Liver (tissue), 9 donors: ENCODE results near the gene POLR1H. TPM values are rescaled to one million over a fixed set of nuclear protein-coding genes. Genes with fewer than 3 reads are reported as not detected.

Source experiments
- DNase-seq: peaks from one replicate; pipeline ENCODE4 v3.0.0-alpha.2; 2017; ENCODE audit warnings: low spot score
- H3K27ac ChIP-seq, 2 donors: one replicate each; pipeline ENCODE4 v1.7.0; 2013; ENCODE audit warnings: inconsistent platforms in 2 of 2, low read length in 2 of 2, control low read depth in 1 of 2, low read depth in 1 of 2, mild to moderate bottlenecking in 1 of 2
- H3K27me3 ChIP-seq, 4 donors: one replicate each; pipeline versions ENCODE4 v1.6.1 to v1.7.0; 2013; ENCODE audit warnings: low read length in 3 of 4, inconsistent platforms in 1 of 4, mild to moderate bottlenecking in 1 of 4, moderate library complexity in 1 of 4; ENCODE audit not compliant: control insufficient read depth in 4 of 4, insufficient read depth in 4 of 4
- H3K36me3 ChIP-seq, 4 donors: one replicate each; pipeline versions ENCODE4 v1.6.1 to v1.7.0; 2013; ENCODE audit warnings: low read length in 3 of 4, mild to moderate bottlenecking in 3 of 4, low read depth in 1 of 4, moderate library complexity in 1 of 4; ENCODE audit not compliant: control insufficient read depth in 4 of 4, insufficient read depth in 3 of 4
- H3K4me1 ChIP-seq, 4 donors: one replicate each; pipeline versions ENCODE4 v1.6.1 to v1.7.0; 2013; ENCODE audit warnings: low read length in 3 of 4, mild to moderate bottlenecking in 3 of 4, moderate library complexity in 1 of 4; ENCODE audit not compliant: control insufficient read depth in 4 of 4, insufficient read depth in 4 of 4
- H3K4me3 ChIP-seq, 3 donors: one replicate each; pipeline versions ENCODE4 v1.6.1 to v1.7.0; 2013; ENCODE audit warnings: low read length in 3 of 3, control low read depth in 1 of 3, low read depth in 1 of 3, mild to moderate bottlenecking in 1 of 3
- H3K9ac ChIP-seq, 2 donors: one replicate each; pipeline ENCODE4 v1.7.0; 2013; ENCODE audit warnings: low read length in 2 of 2, mild to moderate bottlenecking in 2 of 2, moderate library complexity in 2 of 2, control low read depth in 1 of 2, low read depth in 1 of 2
- H3K9me3 ChIP-seq, 4 donors: one replicate each; pipeline versions ENCODE4 v1.6.1 to v1.7.0; 2013; ENCODE audit warnings: low read length in 3 of 4; ENCODE audit not compliant: control insufficient read depth in 4 of 4
- ATF3 ChIP-seq: IDR thresholded peaks from 2 replicates; pipeline ENCODE4 v1.6.1; 2016; ENCODE audit warnings: antibody characterized with exemption
- CTCF ChIP-seq: fragments of 150-350 bp; IDR thresholded peaks from 2 replicates; pipeline ENCODE4 v1.5.1; 2017; ENCODE audit warnings: improper control_type of control experiment, low read depth, low read length; ENCODE audit not compliant: missing input control
- FOXA1 ChIP-seq: IDR thresholded peaks from 2 replicates; pipeline ENCODE4 v1.6.1; 2016; ENCODE audit warnings: antibody characterized with exemption
- FOXA2 ChIP-seq: IDR thresholded peaks from 2 replicates; pipeline ENCODE4 v1.6.1; 2016; ENCODE audit warnings: antibody characterized with exemption
- HNF4A ChIP-seq, 2 donors: conservative IDR thresholded peaks; 2 replicates each; pipeline ENCODE4 v1.6.1; 2016; ENCODE audit warnings: antibody characterized with exemption in 2 of 2, mild to moderate bottlenecking in 2 of 2
- JUND ChIP-seq, 2 donors: IDR thresholded peaks; 2 replicates each; pipeline ENCODE4 v1.6.1; 2016; ENCODE audit warnings: antibody characterized with exemption in 2 of 2
- RAD21 ChIP-seq, 2 donors: IDR thresholded peaks; 2 replicates each; pipeline ENCODE4 v1.6.1; 2016; ENCODE audit warnings: antibody characterized with exemption in 2 of 2, mild to moderate bottlenecking in 2 of 2
- SP1 ChIP-seq: IDR thresholded peaks from 2 replicates; pipeline ENCODE4 v1.6.1; 2018; ENCODE audit warnings: antibody characterized with exemption, mild to moderate bottlenecking
- ZBTB33 ChIP-seq: IDR thresholded peaks from 2 replicates; pipeline ENCODE4 v1.6.1; 2016; ENCODE audit warnings: antibody characterized with exemption
- WGBS: extraction: QIAGEN DNeasy Blood & Tissue Kit; methylation state at CpG from one replicate; pipeline ENCODE4 v1.1.7; 2013; 5-methylcytosine and 5-hydroxymethylcytosine counted together
- polyA plus RNA-seq, 2 donors: library from polyadenylated mRNA; stranded (reverse) in 1 of 2; unstranded in 1 of 2; fragments of 200-250 nt in 1 of 2; fragments of >200 nt in 1 of 2; fragmentation: Nextera tagmentation in 1 of 2; extraction: Ambion mirVana in 1 of 2; gene quantifications; one replicate each; pipeline versions ENCODE4 v1.2.1 to v1.2.3, GENCODE V29; 2013 to 2015
- total RNA-seq, 2 donors: library from RNA; depleted of rRNA; stranded (reverse); fragments of >200 nt; gene quantifications; one replicate each; pipeline ENCODE4 v1.2.3, GENCODE V29; 2014
- TF ChIP-seq, protein P1 (sequence below): IDR thresholded peaks from 2 replicates; pipeline ENCODE4 v1.6.1; 2016; ENCODE audit warnings: antibody characterized with exemption, mild to moderate bottlenecking
- donor health status: healthy.
- donor health status: healthy.
- donor health status: healthy.
- donor health status: healthy.
- donor health status: healthy.

Gene POLR1H
- total and polyA plus RNA-seq, 4 donors: 7.0 to 27.5 (median 16.8) TPM

DNA sequence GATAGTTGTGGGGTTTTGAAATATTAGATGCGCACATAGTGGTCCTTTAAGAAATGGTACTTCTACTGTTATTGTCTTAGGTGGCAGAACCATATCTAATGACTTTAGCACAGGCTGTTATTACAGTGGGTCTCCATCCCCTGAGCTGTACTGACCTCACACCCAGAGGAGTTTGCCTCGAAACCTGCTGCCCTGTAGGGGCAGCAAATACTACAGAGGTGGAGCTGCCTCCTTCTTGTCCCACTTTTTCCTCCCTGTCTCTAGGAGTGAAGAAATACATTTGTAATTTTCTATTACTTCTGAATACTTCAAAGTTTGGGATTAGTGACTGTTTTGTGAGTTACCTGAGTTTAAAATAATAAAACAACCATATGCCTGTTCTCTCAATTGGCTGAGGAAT lies 43.6 kb downstream of the POLR1H start:
- WGBS: 93% methylated on average over 2 of the region's 2 CpGs
- Histone ChIP-seq H3K4me1 (peaks cover 8 to 36% (median 28%) of the 10 kb centered on the region in 4 donors), H3K4me3 (no peak overlapping the region), H3K36me3 (no peaks in the 10 kb centered on the region), H3K27me3 (peaks cover 0 to 5% (median 1%) of the 10 kb centered on the region in 4 donors), H3K27ac (no peak overlapping the region), H3K9me3 (no peaks in the 10 kb centered on the region), H3K9ac (no peak overlapping the region)
- TF ChIP-seq ZBTB33 (no peak), FOXA1 (no peak), CTCF (no peak), HNF4A (conservative IDR thresholded peaks at IDR 0.05) (no peak), SP1 (no peak)
- no peak for DNase-seq

DNA sequence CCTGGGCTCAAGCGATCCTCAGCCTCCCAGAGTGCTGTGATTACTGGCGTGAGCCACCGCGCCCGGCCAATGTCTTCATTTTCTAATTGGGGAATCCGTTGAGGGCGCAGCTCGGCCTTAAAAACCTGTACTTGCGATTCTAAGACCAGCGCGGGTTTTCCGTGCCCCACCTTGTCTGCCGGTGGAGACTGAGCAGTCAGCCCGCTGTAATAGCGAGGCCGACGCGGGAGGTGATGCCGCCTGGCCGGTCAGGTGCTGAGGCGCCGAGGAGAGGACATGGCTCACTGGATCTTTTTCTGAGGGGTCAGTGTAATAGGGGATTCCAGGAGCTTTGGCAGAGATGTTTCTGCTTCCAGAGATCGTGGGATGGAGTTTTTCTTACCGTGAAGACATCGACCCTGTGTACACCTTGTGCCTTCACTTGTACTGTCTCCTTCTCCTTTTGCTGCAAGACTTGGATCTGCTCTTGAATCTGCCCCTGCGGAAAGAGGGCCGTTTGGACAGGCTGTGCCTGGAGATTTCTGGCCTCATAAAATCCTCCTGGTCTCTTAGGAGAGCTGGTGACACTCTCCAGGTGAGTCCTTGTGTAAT lies 50.3 kb downstream of the POLR1H start:
- no peak overlapping the region for H3K9ac ChIP-seq
- peaks cover 0 to 10% (median 2%) of the 10 kb centered on the region in 4 donors for H3K27me3 ChIP-seq
- no peak overlapping the region for H3K27ac ChIP-seq

More for the DNA sequence above, 50.3 kb downstream of the POLR1H start:
- Histone ChIP-seq H3K4me1 (peaks cover 0 to 9% (median 1%) of the 10 kb centered on the region in 4 donors), H3K4me3 (no peak overlapping the region), H3K36me3 (no peaks in the 10 kb centered on the region), H3K9me3 (no peaks in the 10 kb centered on the region)
- TF ChIP-seq ATF3: no peak
- TF ChIP-seq FOXA2: no peak
- TF ChIP-seq RAD21 (IDR thresholded peaks at IDR 0.05): no peak
- TF ChIP-seq, protein P1, sequence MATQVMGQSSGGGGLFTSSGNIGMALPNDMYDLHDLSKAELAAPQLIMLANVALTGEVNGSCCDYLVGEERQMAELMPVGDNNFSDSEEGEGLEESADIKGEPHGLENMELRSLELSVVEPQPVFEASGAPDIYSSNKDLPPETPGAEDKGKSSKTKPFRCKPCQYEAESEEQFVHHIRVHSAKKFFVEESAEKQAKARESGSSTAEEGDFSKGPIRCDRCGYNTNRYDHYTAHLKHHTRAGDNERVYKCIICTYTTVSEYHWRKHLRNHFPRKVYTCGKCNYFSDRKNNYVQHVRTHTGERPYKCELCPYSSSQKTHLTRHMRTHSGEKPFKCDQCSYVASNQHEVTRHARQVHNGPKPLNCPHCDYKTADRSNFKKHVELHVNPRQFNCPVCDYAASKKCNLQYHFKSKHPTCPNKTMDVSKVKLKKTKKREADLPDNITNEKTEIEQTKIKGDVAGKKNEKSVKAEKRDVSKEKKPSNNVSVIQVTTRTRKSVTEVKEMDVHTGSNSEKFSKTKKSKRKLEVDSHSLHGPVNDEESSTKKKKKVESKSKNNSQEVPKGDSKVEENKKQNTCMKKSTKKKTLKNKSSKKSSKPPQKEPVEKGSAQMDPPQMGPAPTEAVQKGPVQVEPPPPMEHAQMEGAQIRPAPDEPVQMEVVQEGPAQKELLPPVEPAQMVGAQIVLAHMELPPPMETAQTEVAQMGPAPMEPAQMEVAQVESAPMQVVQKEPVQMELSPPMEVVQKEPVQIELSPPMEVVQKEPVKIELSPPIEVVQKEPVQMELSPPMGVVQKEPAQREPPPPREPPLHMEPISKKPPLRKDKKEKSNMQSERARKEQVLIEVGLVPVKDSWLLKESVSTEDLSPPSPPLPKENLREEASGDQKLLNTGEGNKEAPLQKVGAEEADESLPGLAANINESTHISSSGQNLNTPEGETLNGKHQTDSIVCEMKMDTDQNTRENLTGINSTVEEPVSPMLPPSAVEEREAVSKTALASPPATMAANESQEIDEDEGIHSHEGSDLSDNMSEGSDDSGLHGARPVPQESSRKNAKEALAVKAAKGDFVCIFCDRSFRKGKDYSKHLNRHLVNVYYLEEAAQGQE: no peak
- TF ChIP-seq JUND (IDR thresholded peaks at IDR 0.05): no peak
- DNase-seq: no peak
- WGBS: 53% methylated on average over 27 of the region's 27 CpGs
